Naive thymus-derived CD8-positive, alpha-beta T cell (primary cell): ENCODE results near the gene DSCAML1. TPM values are rescaled to one million over a fixed set of nuclear protein-coding genes. Genes with fewer than 3 reads are reported as not detected.
A peak's percentile ranks its signal among the peaks of the same experiment; 100 is the strongest.

ENCODE experiments used
- ATAC-seq, 2 donors: fragments of 150-1000 bp; cut with Tn5 transposase in 1 of 2; sonication (Bioruptor Pico), chemical (Tn5 transposase) in 1 of 2; 1 replicate in 1 of 2; 2 replicates in 1 of 2; pipeline ENCODE4 v1.10.0; 2021; ENCODE audit warnings: mild to moderate bottlenecking in 2 of 2, moderate library complexity in 2 of 2
- POLR2A ChIA-PET: fragments of 350-600 bp; sonication (Branson Sonifier 250); formaldehyde crosslinking; loops from one replicate; lab custom pipeline; 2021; ENCODE audit warnings: antibody characterized with exemption; lab: Charles Lee
- DNase-seq, 10 donors: peaks; one replicate each; pipeline versions ENCODE4 v3.0.0 to v3.0.0-alpha.2; 2020 to 2022
- H3K27ac Mint-ChIP-seq, 10 donors: one replicate each; pipeline ENCODE4 v1.8.0; 2020 to 2022; ENCODE audit warnings: mild to moderate bottlenecking in 10 of 10, mixed read lengths in 10 of 10, moderate library complexity in 4 of 10, inconsistent platforms in 1 of 10
- H3K27me3 Mint-ChIP-seq, 5 donors: one replicate each; pipeline ENCODE4 v1.8.0; 2021 to 2022; ENCODE audit warnings: mixed read lengths in 5 of 5
- H3K36me3 Mint-ChIP-seq, 3 donors: one replicate each; pipeline ENCODE4 v1.8.0; 2020 to 2022; ENCODE audit warnings: mixed read lengths in 3 of 3, mild to moderate bottlenecking in 2 of 3, inconsistent platforms in 1 of 3
- H3K4me1 Mint-ChIP-seq, 4 donors: one replicate each; pipeline ENCODE4 v1.8.0; 2021 to 2022; ENCODE audit warnings: mixed read lengths in 4 of 4
- H3K4me3 Mint-ChIP-seq, 10 donors: one replicate each; pipeline ENCODE4 v1.8.0; 2020 to 2022; ENCODE audit warnings: mild to moderate bottlenecking in 10 of 10, mixed read lengths in 10 of 10, moderate library complexity in 6 of 10, inconsistent platforms in 1 of 10
- H3K9me3 Mint-ChIP-seq, 9 donors: one replicate each; pipeline ENCODE4 v1.8.0; 2020 to 2022; ENCODE audit warnings: mixed read lengths in 9 of 9, mild to moderate bottlenecking in 3 of 9, inconsistent platforms in 1 of 9, moderate library complexity in 1 of 9
- polyA plus RNA-seq, 3 donors: library from polyadenylated mRNA; unstranded; fragments of 300-500 nt; fragmentation: Illumina TruSeq; gene quantifications; one replicate each; pipeline ENCODE4 v1.2.3, GENCODE V29; 2021
- total RNA-seq, 8 experiments: library from RNA in 2 of 8; stranded (reverse) in 2 of 8; gene quantifications; one replicate each; pipeline ENCODE4 v1.2.3 and lab custom pipeline; 2021 to 2026

The DSCAML1 gene
- total and polyA plus RNA-seq, 5 experiments from 2014 or later: 0.12 to 2.1 (median 0.15) TPM

- Mint-ChIP-seq H3K4me3 (no peak overlapping the region), H3K9me3 (no peaks in the 10 kb centered on the region), H3K27ac (no peak overlapping the region), H3K4me1 (no peaks in the 10 kb centered on the region), H3K27me3 (peaks cover 4 to 66% (median 28%) of the 10 kb centered on the region in 5 donors), H3K36me3 (peaks cover 0 to 6% (median 2%) of the 10 kb centered on the region in 3 donors)
- ATAC-seq: no peak
- DNase-seq: no peak
- POLR2A ChIA-PET: no interaction called here
Measured at GRCh38 chr11:117782101-117782500, 14.9 kb downstream of the DSCAML1 start.

- peaks cover 0 to 7% (median 4%) of the 10 kb centered on the region in 3 donors for H3K36me3 Mint-ChIP-seq
- H3K27me3 Mint-ChIP-seq: peaks cover 5 to 64% (median 30%) of the 10 kb centered on the region in 5 donors
- no peak overlapping the region for H3K27ac Mint-ChIP-seq
- no peak for ATAC-seq
- H3K4me1 Mint-ChIP-seq: no peaks in the 10 kb centered on the region
- no peak for DNase-seq
- H3K9me3 Mint-ChIP-seq: no peaks in the 10 kb centered on the region
- H3K4me3 Mint-ChIP-seq: no peak overlapping the region
- POLR2A ChIA-PET: no interaction called here
Measured at GRCh38 chr11:117781627-117782026, 15.4 kb downstream of the DSCAML1 start.

DNA sequence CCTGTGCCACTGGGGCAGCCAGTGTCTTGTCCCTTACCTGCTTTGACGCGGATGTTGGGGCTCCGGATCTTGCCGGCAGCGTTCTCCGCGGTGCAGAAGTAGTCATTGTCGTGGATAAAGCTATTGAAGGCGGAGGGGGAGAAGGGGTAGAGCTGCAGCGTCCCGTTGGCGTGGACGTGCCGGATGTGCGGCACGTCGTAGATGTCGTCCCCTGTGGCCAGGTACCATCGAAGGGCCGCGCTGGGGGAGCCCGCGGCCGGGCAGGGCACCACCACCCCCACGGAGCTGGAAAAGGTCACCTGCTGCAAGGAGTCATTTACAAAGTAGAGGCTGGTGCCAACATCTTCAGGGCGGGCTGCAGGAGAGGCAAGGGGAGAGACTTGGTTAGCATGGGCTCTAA, 16.6 kb downstream of the DSCAML1 start:
- Mint-ChIP-seq H3K9me3 (no peaks in the 10 kb centered on the region), H3K4me3 (no peak overlapping the region), H3K36me3 (peaks cover 4 to 7% (median 4%) of the 10 kb centered on the region in 3 donors), H3K4me1 (no peaks in the 10 kb centered on the region), H3K27me3 (peaks cover 5 to 53% (median 28%) of the 10 kb centered on the region in 5 donors), H3K27ac (no peak overlapping the region)
- ATAC-seq (no peak), DNase-seq (no peak)
- POLR2A ChIA-PET: no interaction called here

GRCh38 chr11:117774553-117774952, 22.5 kb downstream of the DSCAML1 start:
- H3K4me3 Mint-ChIP-seq: no peak overlapping the region
- ATAC-seq (no peak), DNase-seq (no peak)
- POLR2A ChIA-PET: no interaction called here
- peaks cover 4 to 7% (median 4%) of the 10 kb centered on the region in 3 donors for H3K36me3 Mint-ChIP-seq
- no peaks in the 10 kb centered on the region for H3K9me3 Mint-ChIP-seq
- H3K27me3 Mint-ChIP-seq: peaks cover 1 to 13% (median 11%) of the 10 kb centered on the region in 5 donors
- no peak overlapping the region for H3K27ac Mint-ChIP-seq
- no peaks in the 10 kb centered on the region for H3K4me1 Mint-ChIP-seq

DNA sequence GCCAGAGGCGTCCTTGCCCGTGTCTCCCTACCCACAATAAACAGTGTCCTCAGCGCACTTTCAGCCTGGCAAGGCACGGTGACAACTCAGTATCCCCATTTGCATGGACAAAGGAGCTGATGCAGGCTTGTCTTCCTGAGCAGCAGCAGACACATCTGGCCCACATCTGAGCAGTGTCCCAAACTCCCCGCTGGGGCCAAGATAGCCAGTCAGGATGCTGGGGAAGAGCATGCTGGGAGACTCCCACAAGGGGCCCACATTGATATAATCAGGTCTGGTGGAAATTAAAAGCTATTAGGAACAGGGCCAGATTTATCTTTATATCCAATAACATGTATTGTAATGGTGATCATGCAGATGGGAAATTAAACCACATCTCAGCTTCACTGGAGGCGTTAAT, 24.7 kb downstream of the DSCAML1 start:
- no peak overlapping the region for H3K27ac Mint-ChIP-seq
- POLR2A ChIA-PET: no interaction called here
- ATAC-seq: no peak

GRCh38 chr11:117771841-117772240, 25.2 kb downstream of the DSCAML1 start:
- no peaks in the 10 kb centered on the region for H3K9me3 Mint-ChIP-seq
- peaks cover 0 to 4% (median 0%) of the 10 kb centered on the region in 3 donors for H3K36me3 Mint-ChIP-seq
- no peak for ATAC-seq
- POLR2A ChIA-PET: no interaction called here
- no peak overlapping the region for H3K4me3 Mint-ChIP-seq
- no peak overlapping the region for H3K27ac Mint-ChIP-seq
- no peak for DNase-seq
- peaks cover 0 to 6% (median 1%) of the 10 kb centered on the region in 5 donors for H3K27me3 Mint-ChIP-seq
- no peaks in the 10 kb centered on the region for H3K4me1 Mint-ChIP-seq

More for the DNA sequence above, 24.7 kb downstream of the DSCAML1 start:
- no peak overlapping the region for H3K4me3 Mint-ChIP-seq
- no peak for DNase-seq
- H3K9me3 Mint-ChIP-seq: no peaks in the 10 kb centered on the region
- H3K36me3 Mint-ChIP-seq: peaks cover 2 to 4% (median 2%) of the 10 kb centered on the region in 3 donors
- H3K27me3 Mint-ChIP-seq: peaks cover 0 to 7% (median 3%) of the 10 kb centered on the region in 5 donors
- H3K4me1 Mint-ChIP-seq: no peaks in the 10 kb centered on the region

DNA sequence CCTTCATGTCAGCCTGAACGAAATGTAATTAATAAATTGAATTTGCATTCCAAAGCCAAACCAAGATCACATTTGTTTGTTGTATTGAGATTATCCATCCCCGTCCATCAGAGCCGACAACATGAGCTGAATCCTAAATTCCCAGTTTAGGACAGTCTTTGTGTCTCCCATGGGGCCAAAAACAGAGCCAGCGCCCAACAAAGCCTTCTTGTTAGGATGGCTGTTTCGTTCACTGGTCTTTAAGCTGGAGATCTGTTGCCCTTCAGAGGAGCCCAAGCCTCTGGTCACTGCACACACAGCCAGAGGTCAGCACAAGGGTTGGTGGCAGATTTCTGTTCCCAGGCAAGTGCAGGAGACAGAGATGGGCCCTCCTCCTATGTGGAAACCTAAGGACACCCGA, 25.8 kb downstream of the DSCAML1 start:
- Mint-ChIP-seq H3K27me3 (peaks cover 0 to 6% (median 1%) of the 10 kb centered on the region in 5 donors), H3K27ac (no peak overlapping the region), H3K9me3 (no peaks in the 10 kb centered on the region), H3K4me1 (no peaks in the 10 kb centered on the region), H3K4me3 (no peak overlapping the region), H3K36me3 (peaks cover 0 to 4% (median 0%) of the 10 kb centered on the region in 3 donors)
- ATAC-seq (no peak), DNase-seq (no peak)
- POLR2A ChIA-PET: no interaction called here

- POLR2A ChIA-PET: no interaction called here
- Mint-ChIP-seq H3K4me3 (no peak overlapping the region), H3K27ac (no peak overlapping the region), H3K9me3 (no peaks in the 10 kb centered on the region), H3K4me1 (no peaks in the 10 kb centered on the region), H3K27me3 (peaks cover 0 to 6% (median 1%) of the 10 kb centered on the region in 5 donors), H3K36me3 (no peaks in the 10 kb centered on the region)
- ATAC-seq (no peak), DNase-seq (no peak)
Measured at GRCh38 chr11:117770061-117770460, 27.0 kb downstream of the DSCAML1 start.

DNA sequence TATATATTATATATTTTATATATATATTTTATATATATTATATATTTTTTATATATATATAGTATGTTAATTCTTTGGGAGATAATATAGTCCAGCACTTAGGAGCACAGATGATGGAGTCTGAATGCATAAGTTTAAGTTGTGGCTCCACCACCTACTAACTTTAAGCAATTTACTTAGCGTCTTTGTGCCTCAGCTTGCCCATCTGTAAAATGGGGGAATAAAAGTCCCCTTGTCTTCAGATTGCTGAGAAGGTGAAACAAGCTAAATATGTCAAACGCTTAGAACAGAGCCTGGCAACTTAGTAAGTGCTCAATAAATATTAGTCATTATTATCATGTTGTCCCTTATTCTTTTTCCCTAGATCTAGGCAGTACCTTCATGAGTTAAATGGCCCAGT, 27.5 kb downstream of the DSCAML1 start:
- Mint-ChIP-seq H3K4me3 (no peak overlapping the region), H3K4me1 (no peaks in the 10 kb centered on the region), H3K27me3 (peaks cover 0 to 6% (median 3%) of the 10 kb centered on the region in 5 donors), H3K9me3 (no peaks in the 10 kb centered on the region), H3K36me3 (no peaks in the 10 kb centered on the region), H3K27ac (no peak overlapping the region)
- DNase-seq: no peak
- ATAC-seq: no peak
- POLR2A ChIA-PET: no interaction called here

DNA sequence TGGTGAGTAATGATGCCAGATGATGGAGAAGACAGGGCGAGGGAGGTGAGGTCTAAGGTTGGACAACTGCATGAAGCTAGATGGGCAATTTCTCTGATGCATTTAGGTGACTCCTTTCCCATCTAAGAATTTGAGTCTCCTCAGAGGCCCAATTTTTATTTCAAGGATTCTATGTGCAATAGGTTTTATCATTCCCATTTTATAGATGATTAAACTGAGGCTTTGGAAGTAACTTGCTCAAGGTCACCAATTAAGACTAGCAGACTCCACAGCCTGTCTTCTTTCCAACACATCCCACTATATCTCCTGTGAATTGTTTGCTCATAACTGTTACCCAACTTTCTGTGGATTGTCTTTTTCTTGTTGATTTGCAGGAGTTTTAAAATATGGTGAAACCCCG, 28.5 kb downstream of the DSCAML1 start:
- POLR2A ChIA-PET: no interaction called here
- Mint-ChIP-seq H3K4me1 (no peaks in the 10 kb centered on the region), H3K27me3 (peaks cover 0 to 7% (median 3%) of the 10 kb centered on the region in 5 donors)

GRCh38 chr11:117767071-117767470, 29.9 kb downstream of the DSCAML1 start:
- DNase-seq: no peak
- POLR2A ChIA-PET: no interaction called here
- H3K4me1 Mint-ChIP-seq: no peaks in the 10 kb centered on the region
- H3K27ac Mint-ChIP-seq: no peak overlapping the region
- no peak overlapping the region for H3K4me3 Mint-ChIP-seq
- no peaks in the 10 kb centered on the region for H3K9me3 Mint-ChIP-seq
- peaks cover 0 to 7% (median 3%) of the 10 kb centered on the region in 5 donors for H3K27me3 Mint-ChIP-seq
- no peak for ATAC-seq
- H3K36me3 Mint-ChIP-seq: no peaks in the 10 kb centered on the region

More for the DNA sequence above, 28.5 kb downstream of the DSCAML1 start:
- Mint-ChIP-seq H3K27ac (peak overlapping the region in 1 of 10 donors; percentile 15), H3K4me3 (no peak overlapping the region), H3K9me3 (no peaks in the 10 kb centered on the region), H3K36me3 (no peaks in the 10 kb centered on the region)
- DNase-seq (no peak), ATAC-seq (no peak)

DNA sequence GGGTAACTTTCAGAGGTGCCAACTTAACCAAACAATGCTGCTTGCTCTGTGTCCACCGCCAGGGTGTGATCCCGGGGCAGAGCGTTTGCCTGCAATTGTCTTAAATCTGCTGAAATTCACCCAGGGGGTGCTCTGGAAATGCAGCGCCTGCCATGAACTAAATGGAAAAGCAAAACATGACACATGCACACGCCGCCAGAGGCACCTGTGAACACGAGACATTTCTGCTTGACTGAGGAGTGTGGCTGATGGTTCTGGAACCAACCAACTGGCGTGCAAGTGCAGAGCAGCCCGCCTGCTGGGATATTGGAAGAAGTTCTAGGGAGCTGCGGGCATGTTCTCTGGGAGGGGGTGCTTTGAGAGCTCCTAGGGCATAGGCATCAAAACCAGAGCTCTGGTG, 30.4 kb downstream of the DSCAML1 start:
- POLR2A ChIA-PET: no interaction called here
- H3K4me1 Mint-ChIP-seq: no peaks in the 10 kb centered on the region
- H3K9me3 Mint-ChIP-seq: no peaks in the 10 kb centered on the region
- ATAC-seq (no peak), DNase-seq (no peak)
- peak overlapping the region in 1 of 10 donors; percentile 11 for H3K27ac Mint-ChIP-seq
- H3K36me3 Mint-ChIP-seq: no peaks in the 10 kb centered on the region
- H3K27me3 Mint-ChIP-seq: peaks cover 0 to 7% (median 3%) of the 10 kb centered on the region in 5 donors
- H3K4me3 Mint-ChIP-seq: no peak overlapping the region

- ATAC-seq (no peak), DNase-seq (no peak)
- Mint-ChIP-seq H3K36me3 (no peaks in the 10 kb centered on the region), H3K9me3 (no peaks in the 10 kb centered on the region), H3K27ac (no peak overlapping the region), H3K4me3 (no peak overlapping the region), H3K4me1 (no peaks in the 10 kb centered on the region), H3K27me3 (peaks cover 0 to 7% (median 3%) of the 10 kb centered on the region in 5 donors)
- POLR2A ChIA-PET: no interaction called here
Measured at GRCh38 chr11:117766026-117766425, 31.0 kb downstream of the DSCAML1 start.

DNA sequence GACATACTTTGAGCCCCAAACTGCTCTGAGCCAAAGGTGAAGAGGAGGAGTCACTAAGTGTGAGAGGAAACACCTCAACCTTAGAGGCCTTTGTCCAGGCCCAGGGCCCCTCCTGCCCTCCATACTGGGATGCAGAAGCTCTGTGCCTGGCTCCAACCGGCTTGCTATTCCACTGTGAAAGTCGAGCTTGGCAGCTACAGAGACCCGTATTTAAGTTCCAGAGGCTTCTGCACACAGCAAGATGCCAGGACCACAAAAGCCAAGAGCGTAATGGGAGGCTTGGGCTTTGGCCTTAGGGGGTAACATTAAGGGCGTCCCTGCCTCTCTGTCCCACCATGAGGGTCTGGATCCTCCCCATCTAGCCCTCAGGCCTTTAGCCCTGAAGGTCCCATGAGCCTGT, 31.9 kb downstream of the DSCAML1 start:
- no peaks in the 10 kb centered on the region for H3K36me3 Mint-ChIP-seq
- no peak overlapping the region for H3K27ac Mint-ChIP-seq
- peaks cover 0 to 7% (median 3%) of the 10 kb centered on the region in 5 donors for H3K27me3 Mint-ChIP-seq
- ATAC-seq (no peak), DNase-seq (no peak)
- no peak overlapping the region for H3K4me3 Mint-ChIP-seq
- POLR2A ChIA-PET: no interaction called here
- H3K9me3 Mint-ChIP-seq: no peaks in the 10 kb centered on the region
- H3K4me1 Mint-ChIP-seq: no peaks in the 10 kb centered on the region
